M059J (cell line): ENCODE measurements around the gene PPFIA2. TPM values are rescaled to one million over a fixed set of nuclear protein-coding genes. Genes with fewer than 3 reads are reported as not detected.

Experiments
- DNase-seq: peaks from one replicate; pipeline ENCODE4 v3.0.0-alpha.2; 2012; ENCODE audit warnings: low read depth
- total RNA-seq: library from RNA; depleted of rRNA; stranded (reverse); fragments of >200 nt; shearing (Covaris generic); gene quantifications from 2 replicates; pipeline ENCODE4 v1.2.3, GENCODE V29; 2014

PPFIA2 gene
- total RNA-seq, 1 experiment from 2014 or later, result not detected

GRCh38 chr12:81274637-81275529 is 484.3 kb downstream of the PPFIA2 start:
- no peak for DNase-seq

- no peak for DNase-seq
Measured at GRCh38 chr12:81270385-81270784, 488.8 kb downstream of the PPFIA2 start.

GRCh38 chr12:81263072-81263471 is 496.1 kb downstream of the PPFIA2 start:
- DNase-seq, result no peak

- DNase-seq, result no peak
Measured at GRCh38 chr12:81261508-81262207, 497.5 kb downstream of the PPFIA2 start.

DNA sequence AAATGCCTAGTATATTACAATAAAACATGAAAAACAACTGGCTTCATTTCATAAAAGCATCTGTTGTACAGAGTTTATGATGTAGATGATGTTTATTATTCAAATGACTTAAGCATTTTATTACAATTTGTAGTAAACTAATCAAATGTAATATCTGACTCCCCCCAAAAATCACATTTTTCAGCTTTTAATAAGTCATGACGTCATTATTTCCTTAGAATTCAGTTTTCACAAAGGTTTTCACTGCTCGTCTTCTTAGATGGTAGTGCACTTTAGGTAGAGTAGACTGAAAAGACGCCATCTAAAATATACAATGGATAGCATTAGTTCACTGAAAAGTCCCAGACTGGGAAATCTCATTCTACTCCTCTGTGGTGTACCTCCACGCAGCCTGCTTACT is 499.8 kb downstream of the PPFIA2 start:
- no peak for DNase-seq

GRCh38 chr12:81257947-81258551 is 501.1 kb downstream of the PPFIA2 start:
- DNase-seq, result peak; percentile 46

DNA sequence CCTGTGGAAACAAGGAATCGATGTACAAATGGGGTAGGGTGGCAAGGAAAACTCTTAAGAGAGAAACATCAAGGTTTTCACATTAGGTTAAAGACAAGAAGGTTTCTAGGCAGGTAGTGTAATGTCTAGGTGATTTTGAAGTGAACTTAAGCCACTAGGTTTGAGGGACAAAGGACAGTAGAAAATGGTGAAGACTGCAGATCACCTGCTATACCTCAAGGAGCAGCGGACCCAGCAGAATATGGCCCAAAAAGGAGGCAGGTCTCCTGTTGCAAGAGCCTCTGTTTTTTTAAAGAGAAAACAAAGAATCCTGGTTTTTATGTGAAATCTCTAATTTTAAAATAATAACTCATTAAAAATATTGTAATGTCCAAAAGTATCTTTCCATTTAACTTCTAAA is 503.2 kb downstream of the PPFIA2 start:
- no peak for DNase-seq

- no peak for DNase-seq
Measured at GRCh38 chr12:81255456-81255855, 503.7 kb downstream of the PPFIA2 start.

- no peak for DNase-seq
Measured at GRCh38 chr12:81253360-81253759, 505.8 kb downstream of the PPFIA2 start.

- DNase-seq, result no peak
Measured at GRCh38 chr12:81252228-81252627, 506.9 kb downstream of the PPFIA2 start.

- DNase-seq, result no peak
Measured at GRCh38 chr12:81249976-81250375, 509.2 kb downstream of the PPFIA2 start.

- DNase-seq, result no peak
Measured at GRCh38 chr12:81245907-81246570, 513.1 kb downstream of the PPFIA2 start.

GRCh38 chr12:81245458-81245857 is 513.7 kb downstream of the PPFIA2 start:
- DNase-seq, result no peak

DNA sequence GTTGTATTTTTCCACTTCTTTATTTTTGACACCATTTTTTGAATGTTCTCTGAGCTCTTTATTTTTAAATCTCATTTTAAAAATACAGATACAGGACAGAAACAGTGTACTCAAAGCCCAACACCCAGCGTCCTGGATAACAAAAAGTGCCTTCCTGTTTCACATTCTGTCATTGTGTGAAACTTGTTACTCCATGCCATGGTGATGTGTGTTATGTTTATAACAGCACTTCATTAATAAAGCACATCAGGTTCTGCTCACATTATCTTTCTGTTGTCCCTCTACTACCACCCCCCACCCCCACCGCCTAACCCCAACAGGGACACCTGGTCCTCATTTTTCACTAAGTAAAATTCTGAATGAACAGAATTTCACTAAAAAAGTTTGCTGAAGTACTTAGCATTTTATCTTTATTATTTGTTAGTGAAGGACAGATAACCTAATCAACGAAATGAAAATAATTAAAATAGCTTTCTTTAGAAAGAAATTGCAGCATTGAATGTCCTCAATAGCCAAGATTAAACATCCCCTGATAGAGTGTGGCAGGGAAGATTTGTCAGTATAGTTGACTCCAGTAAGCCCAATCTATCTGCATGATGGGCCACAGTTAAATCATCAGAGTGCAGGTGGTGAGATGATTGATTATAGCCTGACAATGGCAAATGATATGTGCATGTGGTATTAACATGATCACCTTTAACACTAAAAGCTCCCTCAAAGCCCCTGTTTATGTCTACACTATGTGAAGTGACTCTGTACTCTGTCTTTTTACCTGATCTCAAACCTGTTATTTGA is 527.4 kb downstream of the PPFIA2 start:
- DNase-seq, result no peak

DNA sequence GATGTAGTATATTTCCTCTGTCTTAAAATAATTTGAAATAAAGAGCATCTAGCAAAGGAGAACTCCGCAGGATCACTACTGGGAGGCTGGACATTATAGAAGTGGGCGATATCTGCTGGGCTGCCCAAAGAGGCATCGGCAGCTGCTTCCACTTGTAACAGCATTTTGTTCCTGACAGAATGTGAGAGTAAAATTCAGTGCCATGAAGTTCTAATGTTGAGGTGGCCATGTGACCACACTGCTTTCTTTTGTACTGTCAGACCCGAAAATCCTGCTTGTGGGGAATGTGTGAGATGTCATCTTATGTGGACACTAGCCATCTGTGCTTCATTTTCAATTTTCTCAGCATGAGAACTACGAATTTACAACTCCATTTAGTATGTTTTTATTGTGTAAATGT is 529.4 kb downstream of the PPFIA2 start:
- no peak for DNase-seq

- no peak for DNase-seq
Measured at GRCh38 chr12:81224626-81225025, 534.5 kb downstream of the PPFIA2 start.

- DNase-seq, result no peak
Measured at GRCh38 chr12:81222846-81223592, 536.1 kb downstream of the PPFIA2 start.

DNA sequence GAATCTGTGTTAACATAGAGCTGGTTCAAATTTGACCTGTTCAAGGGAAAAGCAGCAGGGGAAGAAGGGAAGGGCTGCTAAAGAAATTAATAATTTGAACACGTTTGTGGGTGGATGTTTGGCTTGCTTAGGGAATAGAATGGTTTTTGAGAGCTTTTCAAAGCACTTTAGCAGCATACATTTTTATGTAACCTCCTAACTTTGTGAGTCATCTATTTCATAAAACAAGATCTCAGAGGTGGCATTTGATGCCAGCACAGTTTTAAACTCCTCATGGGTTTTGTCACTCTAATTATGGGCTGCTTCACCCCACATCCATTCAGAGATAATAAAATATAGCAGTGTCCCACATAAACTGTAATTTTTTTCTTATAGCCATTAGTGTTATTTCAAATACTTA is 537.5 kb downstream of the PPFIA2 start:
- no peak for DNase-seq

GRCh38 chr12:81216739-81217138 is 542.4 kb downstream of the PPFIA2 start:
- DNase-seq, result no peak

- DNase-seq, result no peak
Measured at GRCh38 chr12:81212996-81213696, 546.0 kb downstream of the PPFIA2 start.
